ENCODE results near the gene CENPM. TPM values are rescaled to one million over a fixed set of nuclear protein-coding genes. Genes with fewer than 3 reads are reported as not detected.

CENPM gene
- total and polyA plus RNA-seq, 10 of the 15 experiments (the other 5 are each of a cell fraction or from before 2014, with no cell fraction given) = 36.7 to 212 (median 74.7) TPM

DNA sequence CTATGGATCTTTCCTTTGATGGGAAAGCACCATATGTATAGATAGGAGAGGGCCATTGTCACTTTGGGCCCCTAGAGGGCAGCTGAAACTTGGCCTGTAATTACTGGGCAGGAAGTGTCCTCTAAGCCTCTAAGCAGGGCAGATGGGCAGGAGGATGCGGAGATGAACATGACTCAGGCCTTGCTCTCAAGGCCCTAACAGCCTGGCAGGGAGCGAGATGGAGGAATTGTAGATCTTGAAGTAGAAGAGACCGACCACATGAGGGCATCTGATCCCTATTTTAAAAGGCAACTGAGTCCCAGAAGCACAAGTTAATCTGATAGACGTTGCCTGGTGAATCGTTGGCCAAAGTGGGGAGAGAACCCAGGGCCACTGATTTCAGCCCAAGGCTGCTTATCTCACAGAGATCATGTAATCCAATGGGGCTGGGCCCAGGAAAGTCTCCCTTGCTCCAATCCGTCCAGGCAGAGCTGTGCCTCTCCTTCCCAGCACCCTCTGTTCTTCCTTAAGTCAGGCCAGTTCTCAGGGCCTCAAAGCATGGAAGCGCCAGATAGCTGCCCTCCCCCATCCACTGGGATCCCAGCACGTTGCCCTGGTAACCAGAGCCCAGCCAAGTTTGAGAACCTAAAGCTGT lies 19.8 kb upstream of the CENPM start:
- H2AFZ ChIP-seq (ENCODE audit: control insufficient read depth, low read depth, low read length) = peak overlapping the region; percentile 77
- TF ChIP-seq RAD21 (IDR thresholded peaks at IDR 0.05; ENCODE audit: insufficient read depth, low read depth, low read length) (peak; percentile 76), IRF4 (IDR thresholded peaks at IDR 0.05; ENCODE audit: low read depth, low read length) (0 out of 2 replicates have a peak, but pooled peaks have one; percentile 19), SMC3 (IDR thresholded peaks at IDR 0.05; ENCODE audit: borderline replicate concordance, low read length) (peak; percentile 81; the same call in 1 of the 2 replicates), YY1 (IDR thresholded peaks at IDR 0.05; ENCODE audit: low read depth, low read length) (0 out of 2 replicates have a peak, but pooled peaks have one; percentile 54)
- TF ChIP-seq, protein P1, sequence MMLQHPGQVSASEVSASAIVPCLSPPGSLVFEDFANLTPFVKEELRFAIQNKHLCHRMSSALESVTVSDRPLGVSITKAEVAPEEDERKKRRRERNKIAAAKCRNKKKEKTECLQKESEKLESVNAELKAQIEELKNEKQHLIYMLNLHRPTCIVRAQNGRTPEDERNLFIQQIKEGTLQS (IDR thresholded peaks at IDR 0.05; ENCODE audit: borderline replicate concordance, extremely low read depth, low read depth, low read length) = no peak
- TF ChIP-seq, protein P2, sequence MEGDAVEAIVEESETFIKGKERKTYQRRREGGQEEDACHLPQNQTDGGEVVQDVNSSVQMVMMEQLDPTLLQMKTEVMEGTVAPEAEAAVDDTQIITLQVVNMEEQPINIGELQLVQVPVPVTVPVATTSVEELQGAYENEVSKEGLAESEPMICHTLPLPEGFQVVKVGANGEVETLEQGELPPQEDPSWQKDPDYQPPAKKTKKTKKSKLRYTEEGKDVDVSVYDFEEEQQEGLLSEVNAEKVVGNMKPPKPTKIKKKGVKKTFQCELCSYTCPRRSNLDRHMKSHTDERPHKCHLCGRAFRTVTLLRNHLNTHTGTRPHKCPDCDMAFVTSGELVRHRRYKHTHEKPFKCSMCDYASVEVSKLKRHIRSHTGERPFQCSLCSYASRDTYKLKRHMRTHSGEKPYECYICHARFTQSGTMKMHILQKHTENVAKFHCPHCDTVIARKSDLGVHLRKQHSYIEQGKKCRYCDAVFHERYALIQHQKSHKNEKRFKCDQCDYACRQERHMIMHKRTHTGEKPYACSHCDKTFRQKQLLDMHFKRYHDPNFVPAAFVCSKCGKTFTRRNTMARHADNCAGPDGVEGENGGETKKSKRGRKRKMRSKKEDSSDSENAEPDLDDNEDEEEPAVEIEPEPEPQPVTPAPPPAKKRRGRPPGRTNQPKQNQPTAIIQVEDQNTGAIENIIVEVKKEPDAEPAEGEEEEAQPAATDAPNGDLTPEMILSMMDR (IDR thresholded peaks at IDR 0.05 in 2 of 3, conservative IDR thresholded peaks at IDR 0.05 in 1 of 3; ENCODE audit: control insufficient read depth in 2 of 3, extremely low read depth in 1 of 3, insufficient read depth in 1 of 3, low read depth in 3 of 3, low read length in 3 of 3) = peak; percentile 39 to 69 (median 67); a peak in 5 of 6 replicates
- TF ChIP-seq, protein P3, sequence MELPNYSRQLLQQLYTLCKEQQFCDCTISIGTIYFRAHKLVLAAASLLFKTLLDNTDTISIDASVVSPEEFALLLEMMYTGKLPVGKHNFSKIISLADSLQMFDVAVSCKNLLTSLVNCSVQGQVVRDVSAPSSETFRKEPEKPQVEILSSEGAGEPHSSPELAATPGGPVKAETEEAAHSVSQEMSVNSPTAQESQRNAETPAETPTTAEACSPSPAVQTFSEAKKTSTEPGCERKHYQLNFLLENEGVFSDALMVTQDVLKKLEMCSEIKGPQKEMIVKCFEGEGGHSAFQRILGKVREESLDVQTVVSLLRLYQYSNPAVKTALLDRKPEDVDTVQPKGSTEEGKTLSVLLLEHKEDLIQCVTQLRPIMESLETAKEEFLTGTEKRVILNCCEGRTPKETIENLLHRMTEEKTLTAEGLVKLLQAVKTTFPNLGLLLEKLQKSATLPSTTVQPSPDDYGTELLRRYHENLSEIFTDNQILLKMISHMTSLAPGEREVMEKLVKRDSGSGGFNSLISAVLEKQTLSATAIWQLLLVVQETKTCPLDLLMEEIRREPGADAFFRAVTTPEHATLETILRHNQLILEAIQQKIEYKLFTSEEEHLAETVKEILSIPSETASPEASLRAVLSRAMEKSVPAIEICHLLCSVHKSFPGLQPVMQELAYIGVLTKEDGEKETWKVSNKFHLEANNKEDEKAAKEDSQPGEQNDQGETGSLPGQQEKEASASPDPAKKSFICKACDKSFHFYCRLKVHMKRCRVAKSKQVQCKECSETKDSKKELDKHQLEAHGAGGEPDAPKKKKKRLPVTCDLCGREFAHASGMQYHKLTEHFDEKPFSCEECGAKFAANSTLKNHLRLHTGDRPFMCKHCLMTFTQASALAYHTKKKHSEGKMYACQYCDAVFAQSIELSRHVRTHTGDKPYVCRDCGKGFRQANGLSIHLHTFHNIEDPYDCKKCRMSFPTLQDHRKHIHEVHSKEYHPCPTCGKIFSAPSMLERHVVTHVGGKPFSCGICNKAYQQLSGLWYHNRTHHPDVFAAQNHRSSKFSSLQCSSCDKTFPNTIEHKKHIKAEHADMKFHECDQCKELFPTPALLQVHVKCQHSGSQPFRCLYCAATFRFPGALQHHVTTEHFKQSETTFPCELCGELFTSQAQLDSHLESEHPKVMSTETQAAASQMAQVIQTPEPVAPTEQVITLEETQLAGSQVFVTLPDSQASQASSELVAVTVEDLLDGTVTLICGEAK (IDR thresholded peaks at IDR 0.05; ENCODE audit: borderline replicate concordance) = no peak
- no peak overlapping the region for H3K9ac ChIP-seq (ENCODE audit: control insufficient read depth, insufficient read depth, low read length)
- H3K36me3 ChIP-seq (ENCODE audit: control insufficient read depth in 2 of 2, insufficient read depth in 2 of 2, low read length in 1 of 2) = no peaks in the 10 kb centered on the region
- no peak overlapping the region for H3K27ac ChIP-seq (ENCODE audit: control insufficient read depth, insufficient read depth)
- in situ Hi-C loops (cut with MboI) = loop anchor here (5.0 kb wide), 1 partner anchor 471 kb away; no protein-coding TSS in a partner anchor
- H3K9me3 ChIP-seq (replicated peaks; ENCODE audit: control insufficient read depth, insufficient read depth, low read length) = no peaks in the 10 kb centered on the region
- no peaks in the 10 kb centered on the region for H4K20me1 ChIP-seq (ENCODE audit: control insufficient read depth, insufficient read depth)
- no peaks in the 10 kb centered on the region for H3K27me3 ChIP-seq (replicated peaks in 1 of 2; ENCODE audit: control insufficient read depth in 2 of 2, insufficient read depth in 2 of 2, low read length in 1 of 2)
- POLR2A ChIA-PET = interaction anchor here (0.7 to 0.9 kb wide), 3 partner anchors 26 to 144 kb away, joined by 3 to 8 read pairs (median 5); partner anchors contain the start of gene SMDT1
- DNase-seq (ENCODE audit: low read depth, low spot score) = peak; percentile 54
- CTCF ChIA-PET = interaction anchor here (0.6 to 6.3 kb wide), 19 partner anchors 10 to 506 kb away, joined by 3 to 57 read pairs (median 4); partner anchors contain the start of gene NDUFA6
- BruUV-seq (replicated peaks) = no TSS peak
- ATAC-seq = peak; percentile 89
- FAIRE-seq = peak; percentile 98
- no peak overlapping the region for H3K4me3 ChIP-seq
- RAD21 ChIA-PET (ENCODE audit: unreplicated experiment) = interaction anchor here (0.6 to 3.6 kb wide), 6 partner anchors 103 to 469 kb away, joined by 3 to 24 read pairs (median 4); partner anchors contain the start of gene NDUFA6
- SMC1A ChIA-PET (ENCODE audit: uncharacterized antibody, unreplicated experiment) = interaction anchor here (0.7 to 5.1 kb wide), 15 partner anchors 10 to 478 kb away, joined by 3 to 33 read pairs (median 3); partner anchors contain the start of genes NAGA, NDUFA6 and SMDT1
- intact Hi-C loops (cut with micrococcal nuclease; ENCODE audit: unreplicated experiment) = loop anchor here (1.0 to 10.0 kb wide), 6 partner anchors 106 to 586 kb away; partner anchors contain the start of genes NAGA, NDUFA6, PHETA2 and SERHL2
- no peak overlapping the region for H3K4me2 ChIP-seq (ENCODE audit: control insufficient read depth, insufficient read depth)
- WGBS (ENCODE audit: insufficient coverage, insufficient replicate concordance, low lambda C conversion rate, missing lambda C conversion rate) = 41% methylated on average over 8 of the region's 8 CpGs
- no peaks in the 10 kb centered on the region for H3K79me2 ChIP-seq (ENCODE audit: control insufficient read depth, insufficient read depth, low read length)
- no peaks in the 10 kb centered on the region for H3K4me1 ChIP-seq (ENCODE audit: control insufficient read depth, insufficient read depth, low read length)

Data from GM12878 (cell line).